SU-DHL-6 (cell line): ENCODE measurements around the gene MAPK8IP1.

ENCODE experiments used
- H2AFZ ChIP-seq: fragments of 200-600 bp; sonication (generic); 2 replicates; pipeline ENCODE4 v1.6.1; 2014; ENCODE audit warnings: low read depth, mild to moderate bottlenecking, moderate library complexity, mixed read lengths, antibody characterized with exemption, low read length; ENCODE audit not compliant: severe bottlenecking
- H3F3A ChIP-seq: fragments of 200-600 bp; shearing (Covaris generic); 2 replicates; pipeline ENCODE4 v1.6.0; 2016; ENCODE audit warnings: antibody characterized with exemption, mild to moderate bottlenecking; ENCODE audit not compliant: insufficient read depth
- H3K27ac ChIP-seq: fragments of 200-600 bp; sonication (generic); 2 replicates; pipeline ENCODE4 v1.5.1; 2016; ENCODE audit warnings: low read depth, mild to moderate bottlenecking, low read length, moderate library complexity, mixed read lengths
- H3K27me3 ChIP-seq: fragments of 200-600 bp; sonication (generic), shearing (Covaris generic); 2 replicates; pipeline ENCODE4 v1.6.0; 2014; ENCODE audit warnings: mild to moderate bottlenecking, low read length
- H3K36me3 ChIP-seq: fragments of 200-600 bp; sonication (generic); 2 replicates; pipeline ENCODE4 v1.6.1; 2014; ENCODE audit warnings: mild to moderate bottlenecking, low read length, mixed read lengths
- H3K4me2 ChIP-seq: fragments of 300-600, 200-600 bp; shearing (Covaris generic), sonication (generic); 2 replicates; pipeline ENCODE4 v1.6.0; 2014; ENCODE audit warnings: low read length, low read depth, mild to moderate bottlenecking; ENCODE audit not compliant: poor library complexity, severe bottlenecking
- H3K4me3 ChIP-seq: fragments of 200-600 bp; sonication (generic); 2 replicates; pipeline ENCODE4 v1.5.1; 2014; ENCODE audit warnings: antibody characterized with exemption, low read length, mild to moderate bottlenecking, mixed read lengths; ENCODE audit not compliant: insufficient read depth, poor library complexity, severe bottlenecking
- H3K79me2 ChIP-seq: fragments of 200-600 bp; sonication (generic); 2 replicates; pipeline ENCODE4 v1.6.1; 2014; ENCODE audit warnings: mild to moderate bottlenecking, low read length, moderate library complexity; ENCODE audit not compliant: insufficient read depth
- H3K9ac ChIP-seq: fragments of 200-600 bp; sonication (generic); 2 replicates; pipeline ENCODE4 v1.7.0; 2014; ENCODE audit warnings: mild to moderate bottlenecking, low read length
- H3K9me2 ChIP-seq: fragments of 200-600 bp; sonication (generic); replicated peaks from 2 replicates; pipeline ENCODE4 v1.6.1; 2014; ENCODE audit warnings: low read length; ENCODE audit not compliant: insufficient read depth
- H3K9me3 ChIP-seq: fragments of 200-600 bp; sonication (generic); 2 replicates; pipeline ENCODE4 v1.6.1; 2014; ENCODE audit warnings: low read length, mixed read lengths; ENCODE audit not compliant: insufficient read depth
- H4K20me1 ChIP-seq: fragments of 200-600 bp; sonication (generic); 2 replicates; pipeline ENCODE4 v1.6.1; 2014; ENCODE audit warnings: low read depth, mild to moderate bottlenecking, antibody characterized with exemption, low read length, moderate library complexity, mixed read lengths
- CTCF ChIP-seq: fragments of 200-600 bp; sonication (generic); IDR thresholded peaks from one replicate; pipeline ENCODE4 v1.5.1; 2017; ENCODE audit warnings: antibody characterized with exemption, mild to moderate bottlenecking, low read length, moderate library complexity; ENCODE audit not compliant: insufficient read depth, poor library complexity, severe bottlenecking
- EZH2phosphoT487 ChIP-seq: fragments of 200-600 bp; sonication (generic), shearing (Covaris generic); conservative IDR thresholded peaks from 2 replicates; pipeline ENCODE4 v1.6.1; 2018; ENCODE audit warnings: mild to moderate bottlenecking, antibody characterized with exemption, low read length, moderate library complexity, mixed read lengths

The MAPK8IP1 gene

GRCh38 chr11:45945397-45945999, 60.0 kb downstream of the MAPK8IP1 start:
- no peak overlapping the region for H3K4me3 ChIP-seq
- H3K4me2 ChIP-seq: no peak overlapping the region
- H2AFZ ChIP-seq: no peak overlapping the region
- no peaks in the 10 kb centered on the region for H3K9me3 ChIP-seq
- H3K79me2 ChIP-seq: no peaks in the 10 kb centered on the region
- no peaks in the 10 kb centered on the region for H3K27me3 ChIP-seq
- no peaks in the 10 kb centered on the region for H4K20me1 ChIP-seq
- no peak for TF ChIP-seq CTCF
- no peak for TF ChIP-seq EZH2phosphoT487
- peaks cover 3% of the 10 kb centered on the region; the same call in 1 of the 2 replicates for H3F3A ChIP-seq
- no peaks in the 10 kb centered on the region for H3K36me3 ChIP-seq
- no peak overlapping the region for H3K27ac ChIP-seq
- H3K9me2 ChIP-seq: no peaks in the 10 kb centered on the region
- no peak overlapping the region for H3K9ac ChIP-seq

DNA sequence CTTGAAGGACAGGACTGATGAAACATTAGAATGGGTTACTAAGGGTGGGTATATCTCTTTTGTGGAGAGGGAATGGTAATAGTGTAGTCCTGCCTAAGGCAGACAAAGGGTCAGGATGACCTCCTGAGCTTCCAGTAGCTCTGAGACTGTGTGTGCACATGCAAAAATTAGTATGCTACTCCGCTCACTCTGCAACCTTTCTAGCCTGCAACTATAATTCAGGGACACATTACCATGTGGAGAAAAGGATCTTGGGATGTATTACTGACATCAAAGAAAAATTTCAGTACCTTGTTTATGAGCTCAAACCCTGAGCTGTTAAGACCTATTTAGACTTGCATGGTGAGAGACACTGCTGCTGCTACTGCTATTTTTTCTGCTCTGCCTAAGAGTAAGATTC, 62.4 kb downstream of the MAPK8IP1 start:
- Histone ChIP-seq H3K79me2 (no peaks in the 10 kb centered on the region), H3K36me3 (peaks cover 1% of the 10 kb centered on the region; the same call in 1 of the 2 replicates), H3K27ac (no peak overlapping the region), H3K27me3 (no peaks in the 10 kb centered on the region), H3K4me3 (no peak overlapping the region), H4K20me1 (no peaks in the 10 kb centered on the region), H2AFZ (no peak overlapping the region), H3F3A (no peaks in the 10 kb centered on the region), H3K4me2 (no peak overlapping the region), H3K9me3 (no peaks in the 10 kb centered on the region), H3K9me2 (no peaks in the 10 kb centered on the region), H3K9ac (no peak overlapping the region)
- TF ChIP-seq CTCF (no peak), EZH2phosphoT487 (no peak)

DNA sequence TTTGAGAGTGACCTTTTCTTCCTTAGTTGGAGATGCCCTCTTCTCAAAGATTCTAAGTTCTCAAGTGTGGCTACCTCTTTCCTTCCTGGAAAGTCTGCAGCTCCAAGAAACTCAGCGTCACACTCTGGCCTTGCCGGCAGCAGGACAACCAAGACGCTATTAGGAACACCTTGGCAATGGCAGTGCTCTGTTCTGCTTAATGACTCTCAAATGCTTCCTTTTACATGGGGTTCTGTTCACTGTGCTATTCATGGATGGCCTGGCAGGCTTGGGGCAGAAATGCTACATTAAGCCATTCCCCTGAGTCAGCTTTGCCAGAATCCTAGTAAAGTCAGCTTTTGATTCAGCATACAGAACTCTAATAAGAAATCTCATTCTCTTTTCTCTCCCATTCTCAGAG, 62.9 kb downstream of the MAPK8IP1 start:
- Histone ChIP-seq H3K4me2 (no peak overlapping the region), H3F3A (no peaks in the 10 kb centered on the region), H3K9me3 (no peaks in the 10 kb centered on the region), H3K27ac (no peak overlapping the region), H3K79me2 (no peaks in the 10 kb centered on the region), H3K36me3 (peaks cover 6% of the 10 kb centered on the region; the same call in 1 of the 2 replicates), H4K20me1 (no peaks in the 10 kb centered on the region), H3K9me2 (no peaks in the 10 kb centered on the region), H3K27me3 (no peaks in the 10 kb centered on the region), H3K4me3 (no peak overlapping the region), H2AFZ (no peak overlapping the region), H3K9ac (no peak overlapping the region)
- TF ChIP-seq EZH2phosphoT487 (no peak), CTCF (no peak)
